HepG2 (cell line): ENCODE results near the gene CCN6. TPM values are rescaled to one million over a fixed set of nuclear protein-coding genes. Genes with fewer than 3 reads are reported as not detected.

Source experiments
- CENPX ChIP-seq: sonication (generic); formaldehyde crosslinking; IDR thresholded peaks from 2 replicates; pipeline ENCODE4 v1.9.0; 2021; ENCODE audit warnings: mild to moderate bottlenecking, missing genetic modification reagents, moderate library complexity
- HDAC1 ChIP-seq: sonication (generic); formaldehyde crosslinking; IDR thresholded peaks from 2 replicates; pipeline ENCODE4 v1.5.1; 2020; ENCODE audit warnings: mild to moderate bottlenecking, missing genetic modification reagents
- SIX1 ChIP-seq: sonication (generic); formaldehyde crosslinking; IDR thresholded peaks from 2 replicates; pipeline ENCODE4 v1.4.0; 2020; ENCODE audit warnings: missing genetic modification reagents, borderline replicate concordance
- SNRNP70 ChIP-seq: fragments of 200-400 bp; formaldehyde crosslinking; IDR thresholded peaks from 2 replicates; pipeline ENCODE4 v1.6.1; 2017; ENCODE audit warnings: mild to moderate bottlenecking, low read depth, low read length, moderate library complexity
- ZNF260 ChIP-seq: sonication (generic); formaldehyde crosslinking; IDR thresholded peaks from 2 replicates; pipeline ENCODE4 v1.4.0; 2020; ENCODE audit warnings: missing genetic modification reagents, low read depth, mild to moderate bottlenecking, borderline replicate concordance
- ZNF556 ChIP-seq: sonication (generic); formaldehyde crosslinking; IDR thresholded peaks from 2 replicates; pipeline ENCODE4 v1.4.0; 2020; ENCODE audit warnings: mild to moderate bottlenecking, missing genetic modification reagents, borderline replicate concordance
- ZNF557 ChIP-seq: sonication (generic); formaldehyde crosslinking; IDR thresholded peaks from 2 replicates; pipeline ENCODE4 v1.4.0; 2020; ENCODE audit warnings: missing genetic modification reagents
- polyA plus RNA-seq, 8 experiments: library from polyadenylated mRNA; depleted of rRNA in 3 of 8; stranded (reverse) in 7 of 8; unstranded in 1 of 8; fragments of >200 nt; fragmentation: Illumina TruSeq in 4 of 8; extraction: Trizol in 4 of 8; gene quantifications; 2 replicates each; pipeline versions ENCODE4 v1.2.1 to v1.2.3, GENCODE V29; 2011 to 2016; ENCODE audit warnings: low read depth in 4 of 8, missing spikeins in 1 of 8, mixed read lengths in 1 of 8; ENCODE audit not compliant: insufficient read depth in 1 of 8
- total RNA-seq, 5 experiments: library from RNA; depleted of rRNA; stranded (reverse); fragments of >200 nt; fragmentation: Illumina TruSeq; extraction: Trizol; gene quantifications; 2 replicates each; pipeline ENCODE4 v1.2.3, GENCODE V29; 2016; ENCODE audit warnings: low read depth in 1 of 5
- TF ChIP-seq, protein P1 (sequence below): sonication (generic); formaldehyde crosslinking; IDR thresholded peaks from 2 replicates; pipeline ENCODE4 v1.4.0; 2020; ENCODE audit warnings: missing genetic modification reagents
- TF ChIP-seq, protein P2 (sequence below): fragments of 450-650 bp; IDR thresholded peaks from 2 replicates; pipeline ENCODE4 v1.6.1; 2016
- TF ChIP-seq, protein P3 (sequence below): sonication (generic); formaldehyde crosslinking; IDR thresholded peaks from 2 replicates; pipeline ENCODE4 v1.4.0; 2020; ENCODE audit warnings: missing genetic modification reagents, borderline replicate concordance
- TF ChIP-seq, protein P4 (sequence below): sonication (generic); formaldehyde crosslinking; IDR thresholded peaks from 2 replicates; pipeline ENCODE4 v1.8.1; 2023; ENCODE audit warnings: mild to moderate bottlenecking, missing genetic modification reagents
- TF ChIP-seq, protein P5 (sequence below): sonication (generic); formaldehyde crosslinking; IDR thresholded peaks from 2 replicates; pipeline ENCODE4 v1.4.0; 2020; ENCODE audit warnings: mild to moderate bottlenecking, missing genetic modification reagents
- TF ChIP-seq, protein P6 (sequence below): sonication (generic); formaldehyde crosslinking; IDR thresholded peaks from 2 replicates; pipeline ENCODE4 v1.4.0; 2020; ENCODE audit warnings: missing genetic modification reagents

CCN6 gene
- total and polyA plus RNA-seq, 2 of the 13 experiments (the other 11 are each of a cell fraction or from before 2014, with no cell fraction given): not detected

DNA sequence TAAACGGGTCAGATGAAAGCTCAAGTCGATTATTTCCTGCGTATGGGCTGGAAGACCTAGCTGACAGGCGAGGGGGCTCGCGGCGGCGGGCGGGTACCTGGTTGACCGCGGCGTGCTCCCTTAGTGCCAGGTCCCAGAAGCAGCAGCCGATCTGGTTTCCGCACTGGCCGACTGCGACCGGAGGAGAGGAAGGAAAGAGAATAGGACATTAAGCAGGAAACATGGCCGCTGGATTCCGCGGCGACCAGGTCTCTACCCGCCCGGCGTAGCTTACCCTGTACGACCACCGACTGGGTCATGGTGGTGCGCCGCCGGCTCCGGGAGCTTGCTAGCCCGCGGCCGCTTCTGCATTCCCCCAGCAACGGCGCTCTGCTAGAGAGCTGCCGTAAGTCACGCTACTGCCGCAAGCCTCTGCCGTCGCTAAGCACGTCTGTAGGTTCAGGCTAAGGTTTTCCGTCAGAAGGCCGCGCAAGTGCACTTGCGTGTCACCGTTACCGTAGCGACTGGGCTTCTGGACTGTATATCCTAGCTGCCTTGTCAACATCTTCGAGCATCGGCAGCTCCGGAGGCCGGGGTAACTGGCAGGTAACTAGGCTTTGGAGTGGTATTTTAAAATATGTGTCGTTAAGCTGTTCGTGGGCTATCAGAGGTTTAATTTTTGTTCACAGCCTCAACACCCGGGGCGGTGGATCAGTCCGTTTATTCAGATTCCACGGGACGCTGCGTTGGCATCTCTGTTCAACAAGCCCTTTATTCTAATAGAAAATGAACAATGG is 33.4 kb downstream of the CCN6 start, which contains the start of the genes FAM229B and TUBE1 (continued):
- TF ChIP-seq, protein P1, sequence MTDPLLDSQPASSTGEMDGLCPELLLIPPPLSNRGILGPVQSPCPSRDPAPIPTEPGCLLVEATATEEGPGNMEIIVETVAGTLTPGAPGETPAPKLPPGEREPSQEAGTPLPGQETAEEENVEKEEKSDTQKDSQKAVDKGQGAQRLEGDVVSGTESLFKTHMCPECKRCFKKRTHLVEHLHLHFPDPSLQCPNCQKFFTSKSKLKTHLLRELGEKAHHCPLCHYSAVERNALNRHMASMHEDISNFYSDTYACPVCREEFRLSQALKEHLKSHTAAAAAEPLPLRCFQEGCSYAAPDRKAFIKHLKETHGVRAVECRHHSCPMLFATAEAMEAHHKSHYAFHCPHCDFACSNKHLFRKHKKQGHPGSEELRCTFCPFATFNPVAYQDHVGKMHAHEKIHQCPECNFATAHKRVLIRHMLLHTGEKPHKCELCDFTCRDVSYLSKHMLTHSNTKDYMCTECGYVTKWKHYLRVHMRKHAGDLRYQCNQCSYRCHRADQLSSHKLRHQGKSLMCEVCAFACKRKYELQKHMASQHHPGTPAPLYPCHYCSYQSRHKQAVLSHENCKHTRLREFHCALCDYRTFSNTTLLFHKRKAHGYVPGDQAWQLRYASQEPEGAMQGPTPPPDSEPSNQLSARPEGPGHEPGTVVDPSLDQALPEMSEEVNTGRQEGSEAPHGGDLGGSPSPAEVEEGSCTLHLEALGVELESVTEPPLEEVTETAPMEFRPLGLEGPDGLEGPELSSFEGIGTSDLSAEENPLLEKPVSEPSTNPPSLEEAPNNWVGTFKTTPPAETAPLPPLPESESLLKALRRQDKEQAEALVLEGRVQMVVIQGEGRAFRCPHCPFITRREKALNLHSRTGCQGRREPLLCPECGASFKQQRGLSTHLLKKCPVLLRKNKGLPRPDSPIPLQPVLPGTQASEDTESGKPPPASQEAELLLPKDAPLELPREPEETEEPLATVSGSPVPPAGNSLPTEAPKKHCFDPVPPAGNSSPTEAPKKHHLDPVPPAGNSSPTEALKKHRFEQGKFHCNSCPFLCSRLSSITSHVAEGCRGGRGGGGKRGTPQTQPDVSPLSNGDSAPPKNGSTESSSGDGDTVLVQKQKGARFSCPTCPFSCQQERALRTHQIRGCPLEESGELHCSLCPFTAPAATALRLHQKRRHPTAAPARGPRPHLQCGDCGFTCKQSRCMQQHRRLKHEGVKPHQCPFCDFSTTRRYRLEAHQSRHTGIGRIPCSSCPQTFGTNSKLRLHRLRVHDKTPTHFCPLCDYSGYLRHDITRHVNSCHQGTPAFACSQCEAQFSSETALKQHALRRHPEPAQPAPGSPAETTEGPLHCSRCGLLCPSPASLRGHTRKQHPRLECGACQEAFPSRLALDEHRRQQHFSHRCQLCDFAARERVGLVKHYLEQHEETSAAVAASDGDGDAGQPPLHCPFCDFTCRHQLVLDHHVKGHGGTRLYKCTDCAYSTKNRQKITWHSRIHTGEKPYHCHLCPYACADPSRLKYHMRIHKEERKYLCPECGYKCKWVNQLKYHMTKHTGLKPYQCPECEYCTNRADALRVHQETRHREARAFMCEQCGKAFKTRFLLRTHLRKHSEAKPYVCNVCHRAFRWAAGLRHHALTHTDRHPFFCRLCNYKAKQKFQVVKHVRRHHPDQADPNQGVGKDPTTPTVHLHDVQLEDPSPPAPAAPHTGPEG (CRISPR knock-in tag): peak; percentile 65; the same call in 1 of the 2 replicates
- TF ChIP-seq, protein P2, sequence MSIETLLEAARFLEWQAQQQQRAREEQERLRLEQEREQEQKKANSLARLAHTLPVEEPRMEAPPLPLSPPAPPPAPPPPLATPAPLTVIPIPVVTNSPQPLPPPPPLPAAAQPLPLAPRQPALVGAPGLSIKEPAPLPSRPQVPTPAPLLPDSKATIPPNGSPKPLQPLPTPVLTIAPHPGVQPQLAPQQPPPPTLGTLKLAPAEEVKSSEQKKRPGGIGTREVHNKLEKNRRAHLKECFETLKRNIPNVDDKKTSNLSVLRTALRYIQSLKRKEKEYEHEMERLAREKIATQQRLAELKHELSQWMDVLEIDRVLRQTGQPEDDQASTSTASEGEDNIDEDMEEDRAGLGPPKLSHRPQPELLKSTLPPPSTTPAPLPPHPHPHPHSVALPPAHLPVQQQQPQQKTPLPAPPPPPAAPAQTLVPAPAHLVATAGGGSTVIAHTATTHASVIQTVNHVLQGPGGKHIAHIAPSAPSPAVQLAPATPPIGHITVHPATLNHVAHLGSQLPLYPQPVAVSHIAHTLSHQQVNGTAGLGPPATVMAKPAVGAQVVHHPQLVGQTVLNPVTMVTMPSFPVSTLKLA: no peak
- TF ChIP-seq SNRNP70 (no peak), SIX1 (CRISPR knock-in tag) (peak; percentile 34; the same call in 1 of the 2 replicates), ZNF557 (CRISPR knock-in tag) (no peak), HDAC1 (peak; percentile 79), CENPX (no peak), ZNF260 (CRISPR knock-in tag) (no peak), ZNF556 (CRISPR knock-in tag) (peak; percentile 92)
- TF ChIP-seq, protein P3, sequence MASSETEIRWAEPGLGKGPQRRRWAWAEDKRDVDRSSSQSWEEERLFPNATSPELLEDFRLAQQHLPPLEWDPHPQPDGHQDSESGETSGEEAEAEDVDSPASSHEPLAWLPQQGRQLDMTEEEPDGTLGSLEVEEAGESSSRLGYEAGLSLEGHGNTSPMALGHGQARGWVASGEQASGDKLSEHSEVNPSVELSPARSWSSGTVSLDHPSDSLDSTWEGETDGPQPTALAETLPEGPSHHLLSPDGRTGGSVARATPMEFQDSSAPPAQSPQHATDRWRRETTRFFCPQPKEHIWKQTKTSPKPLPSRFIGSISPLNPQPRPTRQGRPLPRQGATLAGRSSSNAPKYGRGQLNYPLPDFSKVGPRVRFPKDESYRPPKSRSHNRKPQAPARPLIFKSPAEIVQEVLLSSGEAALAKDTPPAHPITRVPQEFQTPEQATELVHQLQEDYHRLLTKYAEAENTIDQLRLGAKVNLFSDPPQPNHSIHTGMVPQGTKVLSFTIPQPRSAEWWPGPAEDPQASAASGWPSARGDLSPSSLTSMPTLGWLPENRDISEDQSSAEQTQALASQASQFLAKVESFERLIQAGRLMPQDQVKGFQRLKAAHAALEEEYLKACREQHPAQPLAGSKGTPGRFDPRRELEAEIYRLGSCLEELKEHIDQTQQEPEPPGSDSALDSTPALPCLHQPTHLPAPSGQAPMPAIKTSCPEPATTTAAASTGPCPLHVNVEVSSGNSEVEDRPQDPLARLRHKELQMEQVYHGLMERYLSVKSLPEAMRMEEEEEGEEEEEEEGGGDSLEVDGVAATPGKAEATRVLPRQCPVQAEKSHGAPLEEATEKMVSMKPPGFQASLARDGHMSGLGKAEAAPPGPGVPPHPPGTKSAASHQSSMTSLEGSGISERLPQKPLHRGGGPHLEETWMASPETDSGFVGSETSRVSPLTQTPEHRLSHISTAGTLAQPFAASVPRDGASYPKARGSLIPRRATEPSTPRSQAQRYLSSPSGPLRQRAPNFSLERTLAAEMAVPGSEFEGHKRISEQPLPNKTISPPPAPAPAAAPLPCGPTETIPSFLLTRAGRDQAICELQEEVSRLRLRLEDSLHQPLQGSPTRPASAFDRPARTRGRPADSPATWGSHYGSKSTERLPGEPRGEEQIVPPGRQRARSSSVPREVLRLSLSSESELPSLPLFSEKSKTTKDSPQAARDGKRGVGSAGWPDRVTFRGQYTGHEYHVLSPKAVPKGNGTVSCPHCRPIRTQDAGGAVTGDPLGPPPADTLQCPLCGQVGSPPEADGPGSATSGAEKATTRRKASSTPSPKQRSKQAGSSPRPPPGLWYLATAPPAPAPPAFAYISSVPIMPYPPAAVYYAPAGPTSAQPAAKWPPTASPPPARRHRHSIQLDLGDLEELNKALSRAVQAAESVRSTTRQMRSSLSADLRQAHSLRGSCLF (CRISPR knock-in tag): no peak; the same call in 1 of the 2 replicates
- TF ChIP-seq, protein P4, sequence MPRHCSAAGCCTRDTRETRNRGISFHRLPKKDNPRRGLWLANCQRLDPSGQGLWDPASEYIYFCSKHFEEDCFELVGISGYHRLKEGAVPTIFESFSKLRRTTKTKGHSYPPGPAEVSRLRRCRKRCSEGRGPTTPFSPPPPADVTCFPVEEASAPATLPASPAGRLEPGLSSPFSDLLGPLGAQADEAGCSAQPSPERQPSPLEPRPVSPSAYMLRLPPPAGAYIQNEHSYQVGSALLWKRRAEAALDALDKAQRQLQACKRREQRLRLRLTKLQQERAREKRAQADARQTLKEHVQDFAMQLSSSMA (CRISPR knock-in tag): 0 out of 2 replicates have a peak, but pooled peaks have one; percentile 34
- TF ChIP-seq, protein P5, sequence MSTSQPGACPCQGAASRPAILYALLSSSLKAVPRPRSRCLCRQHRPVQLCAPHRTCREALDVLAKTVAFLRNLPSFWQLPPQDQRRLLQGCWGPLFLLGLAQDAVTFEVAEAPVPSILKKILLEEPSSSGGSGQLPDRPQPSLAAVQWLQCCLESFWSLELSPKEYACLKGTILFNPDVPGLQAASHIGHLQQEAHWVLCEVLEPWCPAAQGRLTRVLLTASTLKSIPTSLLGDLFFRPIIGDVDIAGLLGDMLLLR (CRISPR knock-in tag): peak; percentile 89
- TF ChIP-seq, protein P6, sequence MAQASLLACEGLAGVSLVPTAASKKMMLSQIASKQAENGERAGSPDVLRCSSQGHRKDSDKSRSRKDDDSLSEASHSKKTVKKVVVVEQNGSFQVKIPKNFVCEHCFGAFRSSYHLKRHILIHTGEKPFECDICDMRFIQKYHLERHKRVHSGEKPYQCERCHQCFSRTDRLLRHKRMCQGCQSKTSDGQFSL (CRISPR knock-in tag): no peak
